ENCODE measurements around the gene TIGD1.

TIGD1 gene

DNA sequence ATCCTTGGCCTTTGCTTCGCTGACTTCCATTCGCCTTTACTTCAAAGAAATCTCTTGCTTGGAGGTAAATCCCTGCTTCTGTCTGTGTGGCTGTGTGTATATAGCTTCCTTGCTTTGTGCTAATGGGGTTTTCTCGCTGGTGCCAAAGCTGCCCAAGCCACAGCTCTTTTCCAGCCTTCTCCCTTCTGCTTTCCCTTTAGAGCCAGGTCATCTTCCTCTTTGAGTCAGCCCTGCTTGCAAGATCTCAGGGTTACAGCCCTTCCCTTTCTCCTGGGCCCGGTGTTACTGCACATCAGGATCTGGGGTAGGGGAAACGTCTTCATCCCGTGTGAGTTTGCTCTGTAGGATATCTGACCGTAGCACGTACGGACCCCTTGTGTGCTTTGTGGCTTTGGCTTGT lies 19.2 kb upstream of the TIGD1 start:
- TF ChIP-seq, protein P1, sequence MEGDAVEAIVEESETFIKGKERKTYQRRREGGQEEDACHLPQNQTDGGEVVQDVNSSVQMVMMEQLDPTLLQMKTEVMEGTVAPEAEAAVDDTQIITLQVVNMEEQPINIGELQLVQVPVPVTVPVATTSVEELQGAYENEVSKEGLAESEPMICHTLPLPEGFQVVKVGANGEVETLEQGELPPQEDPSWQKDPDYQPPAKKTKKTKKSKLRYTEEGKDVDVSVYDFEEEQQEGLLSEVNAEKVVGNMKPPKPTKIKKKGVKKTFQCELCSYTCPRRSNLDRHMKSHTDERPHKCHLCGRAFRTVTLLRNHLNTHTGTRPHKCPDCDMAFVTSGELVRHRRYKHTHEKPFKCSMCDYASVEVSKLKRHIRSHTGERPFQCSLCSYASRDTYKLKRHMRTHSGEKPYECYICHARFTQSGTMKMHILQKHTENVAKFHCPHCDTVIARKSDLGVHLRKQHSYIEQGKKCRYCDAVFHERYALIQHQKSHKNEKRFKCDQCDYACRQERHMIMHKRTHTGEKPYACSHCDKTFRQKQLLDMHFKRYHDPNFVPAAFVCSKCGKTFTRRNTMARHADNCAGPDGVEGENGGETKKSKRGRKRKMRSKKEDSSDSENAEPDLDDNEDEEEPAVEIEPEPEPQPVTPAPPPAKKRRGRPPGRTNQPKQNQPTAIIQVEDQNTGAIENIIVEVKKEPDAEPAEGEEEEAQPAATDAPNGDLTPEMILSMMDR (IDR thresholded peaks at IDR 0.05; ENCODE audit: low read depth, low read length), result no peak
- H3K4me3 ChIP-seq (ENCODE audit: low read depth, low read length), result no peak overlapping the region

DNA sequence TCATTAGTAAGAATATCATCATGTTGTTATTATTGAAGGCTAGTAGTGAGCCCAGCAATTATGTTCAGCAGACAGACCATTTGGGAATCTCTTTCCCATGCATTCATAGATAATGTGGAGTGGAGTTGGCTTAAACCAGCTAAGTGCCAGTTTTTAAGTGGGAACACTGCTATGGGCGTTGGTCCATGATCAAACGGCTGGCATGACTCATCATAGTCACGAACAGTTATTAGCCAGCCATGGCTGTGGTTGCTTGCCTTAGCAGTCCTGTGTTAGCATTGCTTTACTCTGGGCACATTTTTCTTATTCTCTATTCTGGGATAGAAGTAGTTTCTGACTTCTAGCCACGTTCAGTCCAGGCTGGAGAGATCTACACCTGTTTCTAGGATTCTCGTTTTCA lies 17.8 kb upstream of the TIGD1 start:
- no peak overlapping the region for H3K4me3 ChIP-seq (ENCODE audit: low read depth, low read length)
- TF ChIP-seq, protein P1 (IDR thresholded peaks at IDR 0.05; ENCODE audit: low read depth, low read length), result no peak

DNA sequence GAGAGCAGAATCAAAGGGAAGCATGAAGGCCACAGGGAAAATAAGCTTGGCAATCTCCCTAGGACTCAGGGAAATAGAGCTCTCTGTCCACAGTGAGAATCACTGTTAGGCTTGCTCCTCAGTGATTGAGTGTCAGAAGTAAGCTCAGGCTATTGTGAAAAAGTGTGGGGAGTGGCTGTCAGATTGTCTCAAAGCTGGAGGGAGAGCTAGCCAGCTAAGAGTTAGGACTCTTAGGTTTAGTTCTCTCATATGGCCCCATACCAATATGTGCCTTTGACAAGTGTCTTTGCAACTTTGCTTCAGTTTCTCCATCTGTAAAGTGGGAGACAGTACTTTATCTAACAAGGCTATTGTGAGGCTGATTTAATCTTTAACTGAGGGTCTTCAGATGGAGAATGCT lies 17.4 kb upstream of the TIGD1 start:
- TF ChIP-seq, protein P1 (IDR thresholded peaks at IDR 0.05; ENCODE audit: low read depth, low read length), result no peak
- no peak overlapping the region for H3K4me3 ChIP-seq (ENCODE audit: low read depth, low read length)

DNA sequence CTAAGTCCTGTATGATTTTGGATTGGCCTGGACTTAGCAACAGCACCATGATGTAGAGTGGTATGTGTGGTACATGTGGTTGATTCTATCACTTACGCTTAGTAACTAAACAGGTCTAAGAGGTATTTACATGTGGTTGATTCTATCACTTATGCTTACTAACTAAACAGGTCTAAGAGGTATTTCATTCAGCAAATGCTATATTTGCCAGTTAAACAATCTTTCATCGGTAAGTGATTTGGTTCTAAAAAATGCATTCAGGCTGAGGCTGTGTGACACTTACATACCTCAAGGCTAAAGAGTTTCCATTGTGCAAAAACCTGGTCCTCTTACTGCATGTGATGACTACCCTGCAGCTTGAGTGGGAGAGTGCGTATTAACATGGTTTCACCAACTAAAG lies 13.2 kb upstream of the TIGD1 start:
- H3K4me3 ChIP-seq (ENCODE audit: low read depth, low read length), result no peak overlapping the region
- TF ChIP-seq, protein P1 (IDR thresholded peaks at IDR 0.05; ENCODE audit: low read depth, low read length), result no peak

DNA sequence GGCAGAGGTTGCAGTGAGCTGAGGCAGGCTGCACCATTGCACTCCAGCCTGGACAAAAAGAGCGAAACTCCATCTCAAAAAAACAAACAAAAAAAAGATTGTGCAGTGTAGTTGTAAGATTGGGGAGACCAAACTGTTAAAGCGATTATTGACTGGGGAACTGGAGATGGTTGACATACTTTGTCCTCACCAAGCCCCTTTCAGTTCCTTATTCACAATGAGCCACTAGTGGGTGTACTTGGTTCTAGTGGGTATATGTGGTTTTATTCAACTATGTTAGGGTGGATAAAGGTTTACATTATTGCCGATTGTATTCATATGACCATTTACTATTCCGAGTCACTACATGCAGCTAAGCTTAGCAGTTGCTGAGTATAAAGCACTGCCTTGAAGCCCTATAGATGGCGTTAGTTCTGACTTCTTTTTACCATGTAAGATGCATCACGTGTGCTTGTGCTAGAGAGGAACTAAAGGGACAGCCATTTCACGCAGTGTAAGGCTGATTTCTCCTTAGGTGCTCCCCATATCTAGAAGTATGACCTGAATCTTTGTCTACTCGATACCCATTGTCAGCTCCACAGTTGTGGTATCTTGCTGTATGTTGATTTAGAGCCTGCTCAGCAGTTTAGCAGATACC lies 12.3 kb upstream of the TIGD1 start:
- no peak overlapping the region for H3K4me3 ChIP-seq (ENCODE audit: low read depth, low read length)
- TF ChIP-seq, protein P1 (IDR thresholded peaks at IDR 0.05; ENCODE audit: low read depth, low read length), result no peak

DNA sequence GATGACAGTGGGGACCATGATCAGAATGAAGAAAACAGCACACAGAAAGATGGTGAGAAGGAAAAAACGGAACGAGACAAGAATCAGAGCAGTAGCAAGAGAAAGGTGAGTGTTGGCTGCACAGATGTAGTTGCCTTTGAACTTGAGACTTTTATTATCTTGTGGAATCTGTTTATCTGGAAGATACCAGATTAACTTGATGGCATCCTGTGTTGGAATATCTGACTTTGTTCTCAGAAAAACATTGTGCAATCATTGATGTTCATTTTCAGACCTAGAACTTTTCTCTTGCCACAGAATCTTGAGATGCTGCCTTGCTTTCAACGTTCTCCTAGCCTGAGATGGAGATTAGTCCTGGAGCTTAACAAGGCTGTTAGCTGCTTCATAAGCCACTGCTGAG lies 6.1 kb upstream of the TIGD1 start:
- TF ChIP-seq, protein P1 (IDR thresholded peaks at IDR 0.05; ENCODE audit: low read depth, low read length), result no peak
- H3K4me3 ChIP-seq (ENCODE audit: low read depth, low read length), result no peak overlapping the region

DNA sequence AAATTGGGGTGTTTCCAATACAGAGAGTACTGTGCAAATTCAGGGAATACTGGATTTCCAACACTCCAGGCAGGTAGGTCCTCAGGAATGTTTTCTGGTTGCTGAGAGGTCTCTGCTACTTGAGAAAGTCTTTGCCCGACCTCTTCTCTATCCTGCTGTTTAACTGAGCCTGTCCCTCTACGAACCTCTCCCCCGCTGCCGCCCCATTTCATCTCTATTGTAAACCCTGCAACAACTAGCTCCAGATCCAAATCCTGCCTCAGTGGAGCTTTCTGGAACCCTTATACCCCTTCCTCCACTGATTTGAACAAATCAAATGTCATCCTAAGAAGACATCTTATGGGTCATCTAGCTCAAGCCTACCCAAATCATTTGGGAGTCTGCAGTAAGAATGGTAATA lies 1.4 kb upstream of the TIGD1 start:
- peak overlapping the region; percentile 87 for H3K4me3 ChIP-seq (ENCODE audit: low read depth, low read length)
- TF ChIP-seq, protein P1 (IDR thresholded peaks at IDR 0.05; ENCODE audit: low read depth, low read length), result no peak
